Peyer's patch (tissue), 4 donors: ENCODE results near the gene RAB38. TPM values are rescaled to one million over a fixed set of nuclear protein-coding genes. Genes with fewer than 3 reads are reported as not detected.

ENCODE experiments used
- DNase-seq, 3 donors: peaks; one replicate each; pipeline ENCODE4 v3.0.0-alpha.2; 2017 to 2019
- H3K27ac ChIP-seq, 4 donors: fragments of 200-600 bp; sonication (generic); one replicate each; pipeline ENCODE4 v1.5.1; 2016 to 2019
- H3K27me3 ChIP-seq, 2 donors: fragments of 200-600 bp; sonication (generic); one replicate each; pipeline ENCODE4 v1.5.1; 2019
- H3K36me3 ChIP-seq, 3 donors: fragments of 200-600 bp; sonication (generic); one replicate each; pipeline ENCODE4 v1.5.1; 2016 to 2019
- H3K4me1 ChIP-seq, 4 donors: fragments of 200-600 bp; sonication (generic); one replicate each; pipeline ENCODE4 v1.5.1; 2016 to 2019
- H3K4me3 ChIP-seq, 4 donors: fragments of 200-600 bp; sonication (generic); 1 replicate in 3 of 4; 2 replicates in 1 of 4; pipeline ENCODE4 v1.5.1; 2016 to 2019; ENCODE audit warnings: mild to moderate bottlenecking in 1 of 4
- H3K9me3 ChIP-seq, 4 donors: fragments of 200-600 bp; sonication (generic); one replicate each; pipeline ENCODE4 v1.5.1; 2016 to 2019; ENCODE audit warnings: mild to moderate bottlenecking in 1 of 4
- POLR2A ChIP-seq, 2 donors: fragments of 450-650 bp; IDR thresholded peaks; one replicate each; pipeline ENCODE4 v1.5.1; 2017; ENCODE audit warnings: antibody characterized with exemption in 2 of 2, mild to moderate bottlenecking in 2 of 2, moderate library complexity in 2 of 2
- total RNA-seq, 4 donors: library from RNA; depleted of rRNA; stranded (reverse); fragments of >200 nt; gene quantifications; one replicate each; pipeline ENCODE4 v1.1.0, GENCODE V29; 2016
- TF ChIP-seq, protein P1 (sequence below), 6 experiments: fragments of 450-650 bp in 4 of 6; fragments of 200-600 bp in 2 of 6; sonication (generic) in 1 of 6; IDR thresholded peaks; one replicate each; pipeline ENCODE4 v1.5.1; 2017 to 2019; ENCODE audit warnings: antibody characterized with exemption in 6 of 6, mild to moderate bottlenecking in 3 of 6, moderate library complexity in 1 of 6

RAB38 gene
- total RNA-seq, 4 donors from 2014 or later: 3.7 to 6.6 (median 6.3) TPM; not detected in 1

- Histone ChIP-seq H3K27me3 (no peaks in the 10 kb centered on the region), H3K4me3 (no peak overlapping the region), H3K4me1 (no peaks in the 10 kb centered on the region), H3K27ac (no peak overlapping the region), H3K9me3 (no peaks in the 10 kb centered on the region), H3K36me3 (no peaks in the 10 kb centered on the region)
- TF ChIP-seq, protein P1, sequence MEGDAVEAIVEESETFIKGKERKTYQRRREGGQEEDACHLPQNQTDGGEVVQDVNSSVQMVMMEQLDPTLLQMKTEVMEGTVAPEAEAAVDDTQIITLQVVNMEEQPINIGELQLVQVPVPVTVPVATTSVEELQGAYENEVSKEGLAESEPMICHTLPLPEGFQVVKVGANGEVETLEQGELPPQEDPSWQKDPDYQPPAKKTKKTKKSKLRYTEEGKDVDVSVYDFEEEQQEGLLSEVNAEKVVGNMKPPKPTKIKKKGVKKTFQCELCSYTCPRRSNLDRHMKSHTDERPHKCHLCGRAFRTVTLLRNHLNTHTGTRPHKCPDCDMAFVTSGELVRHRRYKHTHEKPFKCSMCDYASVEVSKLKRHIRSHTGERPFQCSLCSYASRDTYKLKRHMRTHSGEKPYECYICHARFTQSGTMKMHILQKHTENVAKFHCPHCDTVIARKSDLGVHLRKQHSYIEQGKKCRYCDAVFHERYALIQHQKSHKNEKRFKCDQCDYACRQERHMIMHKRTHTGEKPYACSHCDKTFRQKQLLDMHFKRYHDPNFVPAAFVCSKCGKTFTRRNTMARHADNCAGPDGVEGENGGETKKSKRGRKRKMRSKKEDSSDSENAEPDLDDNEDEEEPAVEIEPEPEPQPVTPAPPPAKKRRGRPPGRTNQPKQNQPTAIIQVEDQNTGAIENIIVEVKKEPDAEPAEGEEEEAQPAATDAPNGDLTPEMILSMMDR (IDR thresholded peaks at IDR 0.05): no peak
- TF ChIP-seq POLR2A (IDR thresholded peaks at IDR 0.05): no peak
- no peak for DNase-seq
Observed at GRCh38 chr11:88164806-88165585, 10.2 kb downstream of the RAB38 start.

DNA sequence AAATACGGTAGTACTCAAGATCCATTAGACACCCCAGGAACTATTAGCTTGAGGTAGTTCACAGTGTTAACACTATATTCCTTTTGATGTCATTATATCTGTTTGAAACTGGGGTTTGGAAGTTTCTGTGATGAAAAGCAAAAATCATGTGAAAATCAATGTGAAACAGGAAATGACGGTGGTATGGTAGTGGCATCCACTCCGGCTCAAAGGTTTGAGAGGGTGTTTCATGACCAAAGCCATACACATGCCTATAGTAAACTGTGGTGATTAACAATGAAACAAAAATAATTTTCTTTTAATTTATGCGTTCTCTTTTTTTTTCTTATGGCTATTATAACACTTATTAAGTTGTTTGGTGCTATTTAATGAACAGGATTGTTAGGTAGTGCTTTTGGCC, 10.9 kb downstream of the RAB38 start:
- TF ChIP-seq POLR2A (IDR thresholded peaks at IDR 0.05): no peak
- TF ChIP-seq, protein P1 (IDR thresholded peaks at IDR 0.05): no peak
- Histone ChIP-seq H3K27ac (no peak overlapping the region), H3K4me1 (no peaks in the 10 kb centered on the region), H3K4me3 (no peak overlapping the region), H3K9me3 (no peaks in the 10 kb centered on the region), H3K27me3 (no peaks in the 10 kb centered on the region), H3K36me3 (no peaks in the 10 kb centered on the region)
- DNase-seq: no peak

DNA sequence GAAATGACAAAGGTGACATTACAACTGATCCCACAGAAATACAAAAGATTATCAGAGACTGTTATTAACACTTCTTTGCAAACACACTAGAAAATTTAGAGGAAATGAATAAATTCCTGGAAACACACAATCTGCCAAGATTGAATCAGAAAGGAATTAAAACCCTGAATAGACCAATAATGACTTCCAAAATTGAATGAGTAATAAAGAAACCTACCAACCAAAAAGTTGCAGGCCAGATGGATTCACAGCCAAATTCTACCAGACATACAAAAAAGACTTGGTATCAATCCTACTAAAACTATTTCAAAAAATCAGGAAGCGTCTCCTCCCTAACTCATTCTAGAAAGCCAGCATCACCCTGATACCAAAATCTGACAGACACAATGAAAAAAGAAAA, 17.2 kb downstream of the RAB38 start:
- Histone ChIP-seq H3K36me3 (no peaks in the 10 kb centered on the region), H3K4me1 (no peaks in the 10 kb centered on the region), H3K27me3 (no peaks in the 10 kb centered on the region), H3K27ac (no peak overlapping the region), H3K4me3 (no peak overlapping the region), H3K9me3 (no peaks in the 10 kb centered on the region)
- DNase-seq: no peak
- no peak for TF ChIP-seq POLR2A (IDR thresholded peaks at IDR 0.05)
- TF ChIP-seq, protein P1 (IDR thresholded peaks at IDR 0.05): no peak

GRCh38 chr11:88157370-88157769, 17.9 kb downstream of the RAB38 start:
- no peaks in the 10 kb centered on the region for H3K4me1 ChIP-seq
- H3K27ac ChIP-seq: no peak overlapping the region

DNA sequence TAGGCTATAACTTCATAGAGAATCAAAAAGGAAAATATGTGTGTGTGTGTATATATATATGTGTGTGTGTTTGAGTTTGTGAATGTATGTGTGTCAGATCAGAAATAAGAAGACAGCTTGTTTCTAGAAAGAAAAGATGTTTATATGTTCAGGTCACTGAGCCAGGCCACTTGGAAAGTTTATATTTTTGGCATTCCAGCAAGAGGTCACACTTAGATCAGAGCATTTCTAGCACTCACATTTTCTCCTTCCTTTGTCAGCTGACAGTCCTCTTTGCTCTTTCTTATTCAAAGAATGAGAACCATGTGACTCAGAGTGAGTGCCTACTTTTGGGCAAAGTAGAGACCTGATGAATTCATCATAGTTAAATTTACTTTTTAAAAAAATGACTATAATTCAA, 22.9 kb downstream of the RAB38 start:
- Histone ChIP-seq H3K4me3 (no peak overlapping the region), H3K4me1 (no peaks in the 10 kb centered on the region), H3K36me3 (no peaks in the 10 kb centered on the region), H3K9me3 (no peaks in the 10 kb centered on the region), H3K27ac (no peak overlapping the region), H3K27me3 (no peaks in the 10 kb centered on the region)
- TF ChIP-seq, protein P1 (IDR thresholded peaks at IDR 0.05): no peak
- TF ChIP-seq POLR2A (IDR thresholded peaks at IDR 0.05): no peak
- no peak for DNase-seq

More at GRCh38 chr11:88157370-88157769, 17.9 kb downstream of the RAB38 start:
- TF ChIP-seq POLR2A (IDR thresholded peaks at IDR 0.05): no peak
- TF ChIP-seq, protein P1 (IDR thresholded peaks at IDR 0.05): no peak
- no peaks in the 10 kb centered on the region for H3K27me3 ChIP-seq
- H3K9me3 ChIP-seq: no peaks in the 10 kb centered on the region
- no peaks in the 10 kb centered on the region for H3K36me3 ChIP-seq
- DNase-seq: no peak
- no peak overlapping the region for H3K4me3 ChIP-seq
